Measurements from ENCODE around the gene BSDC1. TPM values are rescaled to one million over a fixed set of nuclear protein-coding genes. Genes with fewer than 3 reads are reported as not detected.
"Not testable (repeated sequence)": the region's sequence is repeated elsewhere in the genome, so short reads cannot be mapped to it uniquely, and the experiment has no call there.

BSDC1 gene
- total RNA-seq, 1 donor from 2014 or later = 90.1 TPM

GRCh38 chr1:32358435-32358834 lies 35.8 kb downstream of the BSDC1 start:
- no peak for DNase-seq (ENCODE audit: low read depth)

- DNase-seq (ENCODE audit: low read depth) = no peak
These were observed 36.6 kb downstream of the BSDC1 start for GRCh38 chr1:32357614-32358013.

- DNase-seq (ENCODE audit: low read depth) = no peak
These were observed 37.8 kb downstream of the BSDC1 start for GRCh38 chr1:32356478-32356877.

GRCh38 chr1:32355778-32356177 lies 38.5 kb downstream of the BSDC1 start:
- not testable (repeated sequence) for DNase-seq (ENCODE audit: low read depth)

GRCh38 chr1:32353886-32354570 lies 40.2 kb downstream of the BSDC1 start:
- DNase-seq (ENCODE audit: low read depth) = no peak

GRCh38 chr1:32353431-32353830 lies 40.8 kb downstream of the BSDC1 start:
- DNase-seq (ENCODE audit: low read depth) = no peak

- no peak for DNase-seq (ENCODE audit: low read depth)
These were observed 41.3 kb downstream of the BSDC1 start for GRCh38 chr1:32352831-32353383.

- no peak for DNase-seq (ENCODE audit: low read depth)
These were observed 41.9 kb downstream of the BSDC1 start for GRCh38 chr1:32352239-32352745.

GRCh38 chr1:32351399-32352238 lies 42.6 kb downstream of the BSDC1 start:
- DNase-seq (ENCODE audit: low read depth) = peak; percentile 69

GRCh38 chr1:32350785-32351398 lies 43.3 kb downstream of the BSDC1 start:
- peak; percentile 22 for DNase-seq (ENCODE audit: low read depth)

GRCh38 chr1:32349211-32349708 lies 45.0 kb downstream of the BSDC1 start:
- no peak for DNase-seq (ENCODE audit: low read depth)

- DNase-seq (ENCODE audit: low read depth) = no peak
These were observed 47.6 kb downstream of the BSDC1 start for GRCh38 chr1:32346532-32347157.

GRCh38 chr1:32345289-32345827 lies 48.9 kb downstream of the BSDC1 start:
- peak; percentile 42 for DNase-seq (ENCODE audit: low read depth)

GRCh38 chr1:32342704-32343103 lies 51.5 kb downstream of the BSDC1 start:
- no peak for DNase-seq (ENCODE audit: low read depth)

- DNase-seq (ENCODE audit: low read depth) = peak; percentile 26
These were observed 52.3 kb downstream of the BSDC1 start for GRCh38 chr1:32341971-32342370.

- no peak for DNase-seq (ENCODE audit: low read depth)
These were observed 53.0 kb downstream of the BSDC1 start for GRCh38 chr1:32341186-32341757.

GRCh38 chr1:32339363-32339978 lies 54.8 kb downstream of the BSDC1 start:
- DNase-seq (ENCODE audit: low read depth) = peak; percentile 25

- no peak for DNase-seq (ENCODE audit: low read depth)
These were observed 55.5 kb downstream of the BSDC1 start for GRCh38 chr1:32338637-32339145.

GRCh38 chr1:32337855-32338636 lies 56.2 kb downstream of the BSDC1 start:
- DNase-seq (ENCODE audit: low read depth) = no peak
